CD14-positive monocyte (primary cell): Measurements from ENCODE around the gene INPP4A. TPM values are rescaled to one million over a fixed set of nuclear protein-coding genes. Genes with fewer than 3 reads are reported as not detected.
A peak's percentile ranks its signal among the peaks of the same experiment; 100 is the strongest.

Experiments used
- DNase-seq, 3 donors: peaks; one replicate each; pipeline ENCODE4 v3.0.0-alpha.2; 2011 to 2022
- H2AFZ ChIP-seq: 2 replicates; pipeline ENCODE4 v1.6.0; 2012; ENCODE audit warnings: mild to moderate bottlenecking, low read depth, low read length, inconsistent platforms; ENCODE audit not compliant: insufficient read depth, poor library complexity, severe bottlenecking
- H3K27ac ChIP-seq, 2 donors: 1 replicate in 1 of 2; 2 replicates in 1 of 2; pipeline ENCODE4 v1.5.1; 2012 to 2013; ENCODE audit warnings: low read length in 2 of 2, control low read depth in 1 of 2, inconsistent platforms in 1 of 2, low read depth in 1 of 2, mild to moderate bottlenecking in 1 of 2
- H3K27me3 ChIP-seq, 2 donors: one replicate each; pipeline versions ENCODE4 v1.6.0 to v1.6.1; 2011 to 2013; ENCODE audit warnings: low read length in 2 of 2; ENCODE audit not compliant: control insufficient read depth in 2 of 2, insufficient read depth in 2 of 2
- H3K36me3 ChIP-seq, 2 donors: replicated peaks in 1 of 2; 1 replicate in 1 of 2; 2 replicates in 1 of 2; pipeline versions ENCODE4 v1.5.1 to v1.6.1; 2012 to 2013; ENCODE audit warnings: low read length in 2 of 2, control low read depth in 1 of 2, inconsistent platforms in 1 of 2, mild to moderate bottlenecking in 1 of 2; ENCODE audit not compliant: insufficient read depth in 2 of 2, control insufficient read depth in 1 of 2
- H3K4me1 ChIP-seq, 2 donors: 1 replicate in 1 of 2; 2 replicates in 1 of 2; pipeline versions ENCODE4 v1.5.1 to v1.6.1; 2012 to 2013; ENCODE audit warnings: low read length in 2 of 2, control low read depth in 1 of 2, inconsistent platforms in 1 of 2, mild to moderate bottlenecking in 1 of 2, moderate library complexity in 1 of 2; ENCODE audit not compliant: insufficient read depth in 2 of 2, control insufficient read depth in 1 of 2
- H3K4me2 ChIP-seq: replicated peaks from 2 replicates; pipeline ENCODE3; 2012; ENCODE audit warnings: low read length, moderate library complexity, mild to moderate bottlenecking; ENCODE audit not compliant: poor library complexity, severe bottlenecking; ENCODE audit errors: extremely low read depth
- H3K4me3 ChIP-seq, 3 experiments: fragments of 200-600 bp in 1 of 3; sonication (generic) in 1 of 3; replicated peaks in 1 of 3; 1 replicate in 2 of 3; 2 replicates in 1 of 3; pipeline ENCODE4 v1.5.1; 2011 to 2013; ENCODE audit warnings: low read length in 3 of 3, mild to moderate bottlenecking in 3 of 3, control low read depth in 2 of 3, low read depth in 2 of 3, inconsistent platforms in 1 of 3, moderate library complexity in 1 of 3
- H3K79me2 ChIP-seq: 2 replicates; pipeline ENCODE4 v1.6.0; 2012; ENCODE audit warnings: mild to moderate bottlenecking, control low read depth, inconsistent platforms, low read length, moderate library complexity; ENCODE audit not compliant: insufficient read depth
- H3K9ac ChIP-seq: 2 replicates; pipeline ENCODE4 v1.6.0; 2017; ENCODE audit warnings: low read length, mild to moderate bottlenecking; ENCODE audit not compliant: insufficient read depth, poor library complexity, severe bottlenecking
- H3K9me3 ChIP-seq, 2 donors: replicated peaks in 1 of 2; 1 replicate in 1 of 2; 2 replicates in 1 of 2; pipeline versions ENCODE4 v1.5.1 to v1.6.1; 2012 to 2013; ENCODE audit warnings: low read length in 2 of 2, control low read depth in 1 of 2; ENCODE audit not compliant: control insufficient read depth in 1 of 2, insufficient read depth in 1 of 2
- H4K20me1 ChIP-seq: 2 replicates; pipeline ENCODE4 v1.6.0; 2012; ENCODE audit warnings: mild to moderate bottlenecking, low read length, control low read depth, moderate library complexity; ENCODE audit not compliant: insufficient read depth
- H3K27ac Mint-ChIP-seq, 7 donors: one replicate each; pipeline ENCODE4 v1.8.0; 2020; ENCODE audit warnings: mild to moderate bottlenecking in 7 of 7, mixed read lengths in 7 of 7, moderate library complexity in 6 of 7, inconsistent platforms in 2 of 7
- H3K27me3 Mint-ChIP-seq, 3 donors: one replicate each; pipeline ENCODE4 v1.8.0; 2021 to 2022; ENCODE audit warnings: low read depth in 3 of 3, mild to moderate bottlenecking in 3 of 3, mixed read lengths in 3 of 3, moderate library complexity in 3 of 3, inconsistent platforms in 1 of 3
- H3K36me3 Mint-ChIP-seq, 2 donors: one replicate each; pipeline ENCODE4 v1.8.0; 2020; ENCODE audit warnings: mixed read lengths in 2 of 2, inconsistent platforms in 1 of 2, mild to moderate bottlenecking in 1 of 2
- H3K4me1 Mint-ChIP-seq: one replicate; pipeline ENCODE4 v1.8.0; 2020; ENCODE audit warnings: mild to moderate bottlenecking, mixed read lengths
- H3K4me3 Mint-ChIP-seq, 2 donors: one replicate each; pipeline ENCODE4 v1.8.0; 2020; ENCODE audit warnings: mild to moderate bottlenecking in 2 of 2, mixed read lengths in 2 of 2, moderate library complexity in 1 of 2
- H3K9me3 Mint-ChIP-seq, 7 donors: one replicate each; pipeline ENCODE4 v1.8.0; 2020 to 2022; ENCODE audit warnings: mixed read lengths in 7 of 7, mild to moderate bottlenecking in 6 of 7, moderate library complexity in 6 of 7, inconsistent platforms in 2 of 7
- CTCF ChIP-seq: fragments of 200-600 bp; IDR thresholded peaks from one replicate; pipeline ENCODE4 v1.8.0; 2022; ENCODE audit warnings: antibody characterized with exemption, mild to moderate bottlenecking
- WGBS: methylation state at CpG from one replicate; pipeline ENCODE4 v1.1.5; 2013; ENCODE audit warnings: missing lambda C conversion rate; ENCODE audit not compliant: insufficient coverage; 5-methylcytosine and 5-hydroxymethylcytosine counted together
- intact Hi-C, 2 donors: fragments of 100-400 bp; cut with micrococcal nuclease; formaldehyde crosslinking; loops; one replicate each; pipeline versions ENCODE4 v1.15.0 to v1.15.1; 2023
- polyA plus RNA-seq, 3 donors: library from polyadenylated mRNA; depleted of rRNA in 1 of 3; unstranded in 2 of 3; stranded (reverse) in 1 of 3; fragments of 300-500 nt in 2 of 3; fragments of >200 nt in 1 of 3; fragmentation: Illumina TruSeq in 2 of 3; gene quantifications; 1 replicate in 2 of 3; 2 replicates in 1 of 3; pipeline ENCODE4 v1.2.3, GENCODE V29; 2012 to 2021

Gene INPP4A
- polyA plus RNA-seq, 3 donors: 13.7 to 52.4 (median 20.7) TPM

DNA sequence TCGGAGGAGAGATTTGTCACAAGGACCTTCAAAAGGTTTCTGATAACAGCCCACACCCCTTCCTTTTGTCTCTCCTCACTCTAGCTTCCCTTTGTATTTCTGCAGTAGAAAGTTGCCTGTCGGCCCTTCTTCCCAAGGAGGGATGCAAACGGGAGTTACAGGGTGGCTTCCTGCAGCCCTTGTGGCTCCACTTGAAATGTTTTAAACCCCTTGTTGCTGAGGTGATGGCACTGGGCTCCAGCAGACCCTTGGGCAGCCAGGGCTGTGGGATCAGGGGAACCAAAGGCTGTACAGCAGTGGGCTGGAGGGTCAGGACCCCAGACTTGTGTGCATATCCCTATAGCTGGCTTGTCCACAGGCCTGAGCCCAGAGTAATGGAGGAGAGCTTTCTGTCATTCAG lies 101.5 kb downstream of the INPP4A start:
- no peak for TF ChIP-seq CTCF
- Histone ChIP-seq H3K4me3 (no peak overlapping the region), H3K79me2 (no peaks in the 10 kb centered on the region), H3K9ac (no peak overlapping the region), H3K9me3 (no peaks in the 10 kb centered on the region), H3K4me2 (no peak overlapping the region), H4K20me1 (peaks cover 9% of the 10 kb centered on the region), H3K27ac (no peak overlapping the region), H2AFZ (no peak overlapping the region), H3K4me1 (no peaks in the 10 kb centered on the region), H3K36me3 (peaks cover 89 to 98% of the 10 kb centered on the region in 2 donors), H3K27me3 (no peaks in the 10 kb centered on the region)
- peaks cover 2% of the 10 kb centered on the region for H3K4me1 Mint-ChIP-seq
- intact Hi-C loops: no loop called here
- H3K9me3 Mint-ChIP-seq: no peaks in the 10 kb centered on the region
- no peak for DNase-seq
- peak overlapping the region in 2 of 7 donors; percentile 14 to 80 for H3K27ac Mint-ChIP-seq
- H3K36me3 Mint-ChIP-seq: peaks cover 84 to 94% of the 10 kb centered on the region in 2 donors
- H3K27me3 Mint-ChIP-seq: peaks cover 0 to 2% (median 0%) of the 10 kb centered on the region in 3 donors
- H3K4me3 Mint-ChIP-seq: no peak overlapping the region
- 94% methylated on average over 2 of the region's 3 CpGs for WGBS

GRCh38 chr2:98547092-98547790 lies 102.6 kb downstream of the INPP4A start:
- H3K27ac ChIP-seq: peak overlapping the region in 1 of 2 donors; percentile 40
- H3K27me3 ChIP-seq: no peaks in the 10 kb centered on the region
- no peak for DNase-seq
- no peaks in the 10 kb centered on the region for H3K79me2 ChIP-seq
- no peak overlapping the region for H2AFZ ChIP-seq
- peak overlapping the region in 2 of 7 donors; percentile 23 to 38 for H3K27ac Mint-ChIP-seq
- H3K36me3 ChIP-seq: peaks cover 94 to 99% of the 10 kb centered on the region in 2 donors
- H3K4me3 Mint-ChIP-seq: no peak overlapping the region
- no peaks in the 10 kb centered on the region for H3K9me3 Mint-ChIP-seq
- no peak for TF ChIP-seq CTCF
- H3K4me3 ChIP-seq: no peak overlapping the region
- no peaks in the 10 kb centered on the region for H3K4me1 ChIP-seq
- WGBS: 65% methylated on average over 2 of the region's 2 CpGs
- H3K36me3 Mint-ChIP-seq: peaks cover 87 to 96% of the 10 kb centered on the region in 2 donors
- no peak overlapping the region for H3K4me2 ChIP-seq
- peaks cover 0 to 2% (median 0%) of the 10 kb centered on the region in 3 donors for H3K27me3 Mint-ChIP-seq
- no peaks in the 10 kb centered on the region for H3K4me1 Mint-ChIP-seq
- no peaks in the 10 kb centered on the region for H3K9me3 ChIP-seq
- H3K9ac ChIP-seq: no peak overlapping the region
- intact Hi-C loops: no loop called here
- peaks cover 9% of the 10 kb centered on the region for H4K20me1 ChIP-seq
